Transverse colon (tissue), 4 donors: ENCODE results near the gene BRME1. TPM values are rescaled to one million over a fixed set of nuclear protein-coding genes. Genes with fewer than 3 reads are reported as not detected.

Experiments used
- DNase-seq: peaks from one replicate; pipeline ENCODE4 v3.0.0-alpha.2; 2019
- H3K27ac ChIP-seq, 4 donors: fragments of 200-600 bp; sonication (generic); 2 replicates each; pipeline ENCODE4 v1.5.1; 2016 to 2018; ENCODE audit warnings: inconsistent platforms in 4 of 4
- H3K27me3 ChIP-seq: fragments of 200-600 bp; sonication (generic); 2 replicates; pipeline ENCODE4 v1.5.1; 2017; ENCODE audit warnings: inconsistent platforms
- H3K36me3 ChIP-seq, 4 donors: fragments of 200-600 bp; sonication (generic); 2 replicates each; pipeline ENCODE4 v1.5.1; 2017 to 2019; ENCODE audit warnings: inconsistent platforms in 4 of 4
- H3K4me1 ChIP-seq, 4 donors: fragments of 200-600 bp; sonication (generic); 2 replicates each; pipeline ENCODE4 v1.5.1; 2017 to 2020; ENCODE audit warnings: inconsistent platforms in 4 of 4
- H3K4me3 ChIP-seq, 4 donors: fragments of 200-600 bp; sonication (generic); 1 replicate in 1 of 4; 2 replicates in 3 of 4; pipeline versions ENCODE4 v1.5.1 to v1.6.1; 2017 to 2019; ENCODE audit warnings: inconsistent platforms in 4 of 4
- H3K9me3 ChIP-seq, 2 donors: fragments of 200-600 bp; sonication (generic); 2 replicates each; pipeline ENCODE4 v1.5.1; 2017 to 2019; ENCODE audit warnings: inconsistent platforms in 2 of 2
- EP300 ChIP-seq: sonication (generic); formaldehyde crosslinking; IDR thresholded peaks from one replicate; pipeline ENCODE4 v1.6.1; 2017; ENCODE audit warnings: antibody characterized with exemption, low read depth
- POLR2A ChIP-seq: fragments of 450-650 bp; IDR thresholded peaks from one replicate; pipeline ENCODE4 v1.6.1; 2016; ENCODE audit warnings: antibody characterized with exemption, mild to moderate bottlenecking, moderate library complexity
- POLR2AphosphoS5 ChIP-seq, 3 donors: sonication (generic); formaldehyde crosslinking; IDR thresholded peaks; one replicate each; pipeline ENCODE4 v1.6.1; 2016; ENCODE audit warnings: antibody characterized with exemption in 3 of 3
- WGBS, 2 donors: methylation state at CpG; one replicate each; pipeline ENCODE4 v1.1.5; 2018; ENCODE audit warnings: low coverage in 1 of 2; 5-methylcytosine and 5-hydroxymethylcytosine counted together
- in situ Hi-C, 4 donors: fragments of 200-750 bp; cut with MboI; loops; one replicate each; pipeline versions ENCODE4 v1.15.0 to v1.15.1; 2017; ENCODE audit warnings: low sequenced_read_pairs in 3 of 4, low pct_ligation_motif_present in 1 of 4, low pct_unique_long_range_greater_than_20kb in 1 of 4
- intact Hi-C: fragments of 100-400 bp; cut with DNase I; formaldehyde crosslinking; loops from one replicate; pipeline ENCODE4 v1.15.1; 2023; ENCODE audit warnings: low total_unique reads
- total RNA-seq, 4 donors: library from RNA; depleted of rRNA; stranded (reverse); fragments of >200 nt; gene quantifications; one replicate each; pipeline ENCODE4 v1.1.0, GENCODE V29; 2016
- TF ChIP-seq, protein P1 (sequence below), 5 experiments: fragments of 200-600 bp in 3 of 5; fragments of 450-650 bp in 2 of 5; sonication (generic) in 3 of 5; IDR thresholded peaks; 1 replicate in 2 of 5; 2 replicates in 3 of 5; pipeline ENCODE4 v1.5.1; 2016 to 2017; ENCODE audit warnings: antibody characterized with exemption in 5 of 5, inconsistent platforms in 3 of 5, mild to moderate bottlenecking in 2 of 5, moderate library complexity in 1 of 5

BRME1 gene
- total RNA-seq, 4 donors from 2014 or later = 5.2 to 102 (median 6.7) TPM

DNA sequence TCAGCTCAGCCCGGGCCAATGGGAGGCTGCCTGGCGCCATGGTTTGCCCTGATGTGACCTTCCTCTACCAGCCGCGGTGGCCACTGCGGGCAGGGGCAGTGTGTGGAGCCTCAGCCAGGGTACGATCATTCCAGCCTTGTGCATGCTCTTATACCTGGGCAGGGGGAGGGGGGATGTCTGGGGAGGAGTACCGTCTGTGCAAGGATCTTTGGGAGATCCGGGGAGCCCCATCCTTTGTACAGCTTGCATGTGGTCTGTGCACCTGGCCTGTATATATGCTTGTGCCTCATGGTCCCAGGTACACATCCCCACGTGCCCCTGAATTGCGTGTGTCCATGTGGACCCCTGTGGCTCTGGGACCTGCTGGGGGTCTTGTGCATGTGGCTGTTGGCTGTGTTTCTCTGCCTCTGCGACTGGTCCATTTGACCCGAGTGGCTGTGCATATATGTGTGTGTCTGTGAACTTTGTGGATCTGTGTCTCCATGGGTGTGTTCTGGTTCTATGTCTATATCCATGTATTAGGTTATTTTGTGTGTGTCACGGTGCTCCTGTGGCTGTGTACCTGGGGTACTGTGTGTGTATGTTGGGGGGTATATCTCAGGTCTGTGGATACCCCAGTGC, 41.8 kb downstream of the BRME1 start:
- WGBS, 2 donors = 37% methylated on average over 13 of the region's 13 CpGs; no CpG with 5 or more reads in 1 of the 2 donors
- in situ Hi-C loops = loop anchor here (5.0 to 25.0 kb wide), 5 partner anchors 82 to 277 kb away; partner anchors contain the start of genes C19orf53 (in 1 of the 4) and MRI1 (in 1 of the 4)
- Histone ChIP-seq H3K27ac (peak overlapping the region; percentile 52 to 84 (median 58)), H3K4me1 (peaks cover 5 to 23% (median 18%) of the 10 kb centered on the region in 4 donors), H3K9me3 (no peaks in the 10 kb centered on the region), H3K27me3 (peaks cover 8% of the 10 kb centered on the region), H3K36me3 (no peaks in the 10 kb centered on the region), H3K4me3 (no peak overlapping the region)
- intact Hi-C loops = loop anchor here (10.0 kb wide), 1 partner anchor 99 kb away; the partner anchor contains the start of gene MRI1
- DNase-seq = no peak
- TF ChIP-seq POLR2AphosphoS5 (IDR thresholded peaks at IDR 0.05) = no peak

- intact Hi-C loops (loop anchor here (2.0 to 10.0 kb wide), 2 partner anchors 77 to 97 kb away; partner anchors contain the start of gene MRI1), in situ Hi-C loops (loop anchor here (5.0 to 25.0 kb wide), 5 partner anchors 80 to 275 kb away; partner anchors contain the start of genes C19orf53 (in 1 of the 4) and MRI1 (in 1 of the 4))
- Histone ChIP-seq H3K27me3 (peaks cover 8% of the 10 kb centered on the region), H3K4me3 (peak overlapping the region; percentile 33 to 50 (median 37)), H3K9me3 (no peaks in the 10 kb centered on the region), H3K4me1 (peaks cover 5 to 23% (median 18%) of the 10 kb centered on the region in 4 donors), H3K36me3 (no peaks in the 10 kb centered on the region), H3K27ac (peak overlapping the region; percentile 87 to 93 (median 92))
- WGBS, 2 donors = 1% methylated on average over 25 of the region's 27 CpGs; no CpG with 5 or more reads in 1 of the 2 donors
- TF ChIP-seq POLR2A (peak; percentile 49), EP300 (no peak), POLR2AphosphoS5 (IDR thresholded peaks at IDR 0.05) (peak; percentile 28 to 41 (median 39))
- TF ChIP-seq, protein P1, sequence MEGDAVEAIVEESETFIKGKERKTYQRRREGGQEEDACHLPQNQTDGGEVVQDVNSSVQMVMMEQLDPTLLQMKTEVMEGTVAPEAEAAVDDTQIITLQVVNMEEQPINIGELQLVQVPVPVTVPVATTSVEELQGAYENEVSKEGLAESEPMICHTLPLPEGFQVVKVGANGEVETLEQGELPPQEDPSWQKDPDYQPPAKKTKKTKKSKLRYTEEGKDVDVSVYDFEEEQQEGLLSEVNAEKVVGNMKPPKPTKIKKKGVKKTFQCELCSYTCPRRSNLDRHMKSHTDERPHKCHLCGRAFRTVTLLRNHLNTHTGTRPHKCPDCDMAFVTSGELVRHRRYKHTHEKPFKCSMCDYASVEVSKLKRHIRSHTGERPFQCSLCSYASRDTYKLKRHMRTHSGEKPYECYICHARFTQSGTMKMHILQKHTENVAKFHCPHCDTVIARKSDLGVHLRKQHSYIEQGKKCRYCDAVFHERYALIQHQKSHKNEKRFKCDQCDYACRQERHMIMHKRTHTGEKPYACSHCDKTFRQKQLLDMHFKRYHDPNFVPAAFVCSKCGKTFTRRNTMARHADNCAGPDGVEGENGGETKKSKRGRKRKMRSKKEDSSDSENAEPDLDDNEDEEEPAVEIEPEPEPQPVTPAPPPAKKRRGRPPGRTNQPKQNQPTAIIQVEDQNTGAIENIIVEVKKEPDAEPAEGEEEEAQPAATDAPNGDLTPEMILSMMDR (IDR thresholded peaks at IDR 0.05) = peak; percentile 98 to 100 (median 99)
- peak; percentile 95 for DNase-seq
Measured at GRCh38 chr19:13861714-13862531, 44.0 kb downstream of the BRME1 start.

- Histone ChIP-seq H3K4me3 (peak overlapping the region in 3 of 4 donors; percentile 36 to 50 (median 38)), H3K36me3 (no peaks in the 10 kb centered on the region), H3K27me3 (peaks cover 8% of the 10 kb centered on the region), H3K4me1 (peaks cover 4 to 23% (median 18%) of the 10 kb centered on the region in 4 donors), H3K9me3 (no peaks in the 10 kb centered on the region), H3K27ac (peak overlapping the region; percentile 87 to 93 (median 92))
- intact Hi-C loops = loop anchor here (10.0 kb wide), 1 partner anchor 97 kb away; the partner anchor contains the start of gene MRI1
- DNase-seq = no peak
- in situ Hi-C loops = loop anchor here (5.0 to 25.0 kb wide), 5 partner anchors 79 to 274 kb away; partner anchors contain the start of genes C19orf53 (in 1 of the 4) and MRI1 (in 1 of the 4)
- TF ChIP-seq EP300 = no peak
- WGBS, 2 donors = 34% methylated on average over 11 of the region's 11 CpGs; no CpG with 5 or more reads in 1 of the 2 donors
Measured at GRCh38 chr19:13861392-13861713, 44.6 kb downstream of the BRME1 start.

DNA sequence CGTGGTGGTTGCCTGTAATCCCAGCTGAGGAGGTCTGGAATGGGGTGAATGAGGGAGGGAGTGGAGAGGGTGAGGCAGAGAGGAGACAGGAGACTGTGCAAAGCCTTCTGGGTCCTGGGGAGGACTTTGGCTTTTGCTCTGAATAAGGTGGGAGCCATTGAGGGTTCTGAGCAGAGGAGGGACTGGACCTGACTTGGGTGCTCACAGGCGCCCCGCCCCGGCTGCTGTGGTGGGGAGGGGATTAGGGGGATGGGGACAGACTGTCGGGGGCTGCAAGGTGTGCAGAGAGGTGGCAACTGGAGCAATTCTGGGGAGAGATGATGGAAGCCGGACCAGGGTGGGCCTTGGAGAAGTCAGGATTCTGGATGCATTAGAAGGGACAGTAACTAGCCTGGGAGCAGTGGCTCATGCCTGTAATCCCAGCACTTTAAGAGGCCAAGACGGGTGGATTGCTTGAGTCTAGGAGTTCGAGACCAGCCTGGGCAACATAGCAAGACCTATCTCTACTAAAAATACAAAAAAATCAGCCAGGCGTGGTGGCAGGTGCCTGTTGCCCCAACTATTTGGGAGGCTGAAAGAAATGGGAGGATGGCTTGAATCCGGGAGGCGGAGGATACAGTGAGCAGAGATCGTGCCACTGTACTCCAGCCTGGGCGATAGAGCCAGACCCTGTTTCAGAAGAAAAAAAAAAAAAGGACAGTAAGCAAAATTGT, 45.1 kb downstream of the BRME1 start:
- WGBS, 2 donors = 72 to 79% methylated on average over 6 to 13 of the region's 13 CpGs
- Histone ChIP-seq H3K36me3 (no peaks in the 10 kb centered on the region), H3K27me3 (peaks cover 8% of the 10 kb centered on the region), H3K27ac (peak overlapping the region; percentile 87 to 93 (median 92)), H3K4me3 (peak overlapping the region in 1 of 4 donors; percentile 50), H3K9me3 (no peaks in the 10 kb centered on the region), H3K4me1 (peaks cover 0 to 20% (median 13%) of the 10 kb centered on the region in 4 donors)
- TF ChIP-seq POLR2A (no peak), POLR2AphosphoS5 (IDR thresholded peaks at IDR 0.05) (no peak), EP300 (no peak)
- TF ChIP-seq, protein P1 (IDR thresholded peaks at IDR 0.05) = no peak
- intact Hi-C loops = loop anchor here (10.0 kb wide), 1 partner anchor 96 kb away; the partner anchor contains the start of gene MRI1
- no peak for DNase-seq
- in situ Hi-C loops = loop anchor here (5.0 to 25.0 kb wide), 5 partner anchors 79 to 274 kb away; partner anchors contain the start of genes C19orf53 (in 1 of the 4) and MRI1 (in 1 of the 4)
